ENCODE results near the gene AGMO. TPM values are rescaled to one million over a fixed set of nuclear protein-coding genes. Genes with fewer than 3 reads are reported as not detected.
"Not testable (repeated sequence)": the region's sequence is repeated elsewhere in the genome, so short reads cannot be mapped to it uniquely, and the experiment has no call there.

The AGMO gene
- total RNA-seq, 1 experiment from 2014 or later = not detected

DNA sequence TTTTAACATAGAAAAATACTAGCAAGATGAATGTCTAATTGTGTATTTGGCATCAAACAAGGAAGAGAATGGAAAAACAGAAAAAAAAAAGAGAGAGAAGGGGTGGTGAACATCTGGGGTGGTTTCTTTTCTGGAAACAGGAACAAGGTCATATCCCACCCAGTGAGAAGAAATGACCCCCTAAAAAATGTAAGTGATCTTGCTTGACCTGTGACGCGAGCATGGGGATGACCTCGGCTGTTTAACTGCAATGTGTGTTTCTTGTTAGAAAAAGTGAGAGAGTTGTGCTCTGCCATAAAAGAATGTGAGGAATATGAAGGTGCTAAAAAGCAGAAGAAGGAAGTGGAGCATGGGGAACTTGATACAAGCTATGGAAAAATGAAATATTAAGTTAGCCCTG lies 258.5 kb downstream of the AGMO start:
- in situ Hi-C loops (cut with HindIII; ENCODE audit: low pct_unique_long_range_greater_than_20kb, low sequenced_read_pairs) = no loop called here

DNA sequence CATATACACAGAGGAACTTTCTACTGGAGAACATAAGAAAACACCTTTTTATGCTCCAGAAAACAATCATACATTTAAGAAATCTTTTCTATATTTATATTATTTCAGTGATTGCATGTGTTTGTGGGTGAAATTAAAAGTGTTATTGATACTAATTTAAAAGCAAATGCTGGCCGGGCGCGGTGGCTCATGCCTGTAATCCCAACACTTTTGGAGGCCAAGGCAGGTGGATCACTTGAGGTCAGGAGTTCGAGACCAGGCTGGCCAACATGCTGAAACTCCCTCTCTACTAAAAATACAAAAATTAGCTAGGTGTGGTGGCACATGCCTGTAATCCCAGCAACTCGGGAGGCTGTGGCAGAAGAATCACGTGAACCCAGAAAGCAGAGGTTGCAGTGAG lies 260.8 kb downstream of the AGMO start:
- H3K27me3 ChIP-seq (ENCODE audit: control insufficient read depth, insufficient read depth, low read length); ATAC-seq; H3K4me1 ChIP-seq (ENCODE audit: control insufficient read depth, insufficient read depth, low read length); H3K9me3 ChIP-seq (ENCODE audit: control insufficient read depth, insufficient read depth, low read depth, low read length); H3K36me3 ChIP-seq (ENCODE audit: control insufficient read depth, insufficient read depth, low read length); H3K27ac ChIP-seq (ENCODE audit: low read length); BruUV-seq (replicated peaks); DNase-seq (ENCODE audit: low read depth, low spot score); in situ Hi-C loops (cut with HindIII; ENCODE audit: low pct_unique_long_range_greater_than_20kb, low sequenced_read_pairs); POLR2A ChIA-PET; H3K4me3 ChIP-seq (ENCODE audit: low read depth in 2 of 2, low read length in 2 of 2): not testable (repeated sequence)
- intact Hi-C loops (cut with micrococcal nuclease; ENCODE audit: unreplicated experiment) = loop anchor here (10.0 kb wide), 1 partner anchor 586 kb away; no protein-coding TSS in a partner anchor
- CTCF ChIA-PET = interaction anchor here (0.6 kb wide), 1 partner anchor 811 kb away, joined by 3 read pairs; no protein-coding TSS in a partner anchor

More for the DNA sequence above, 258.5 kb downstream of the AGMO start:
- ATAC-seq = no peak
- TF ChIP-seq SIN3A (IDR thresholded peaks at IDR 0.05; ENCODE audit: borderline replicate concordance, insufficient read depth, low read depth, low read length) = no peak
- TF ChIP-seq, protein P1, sequence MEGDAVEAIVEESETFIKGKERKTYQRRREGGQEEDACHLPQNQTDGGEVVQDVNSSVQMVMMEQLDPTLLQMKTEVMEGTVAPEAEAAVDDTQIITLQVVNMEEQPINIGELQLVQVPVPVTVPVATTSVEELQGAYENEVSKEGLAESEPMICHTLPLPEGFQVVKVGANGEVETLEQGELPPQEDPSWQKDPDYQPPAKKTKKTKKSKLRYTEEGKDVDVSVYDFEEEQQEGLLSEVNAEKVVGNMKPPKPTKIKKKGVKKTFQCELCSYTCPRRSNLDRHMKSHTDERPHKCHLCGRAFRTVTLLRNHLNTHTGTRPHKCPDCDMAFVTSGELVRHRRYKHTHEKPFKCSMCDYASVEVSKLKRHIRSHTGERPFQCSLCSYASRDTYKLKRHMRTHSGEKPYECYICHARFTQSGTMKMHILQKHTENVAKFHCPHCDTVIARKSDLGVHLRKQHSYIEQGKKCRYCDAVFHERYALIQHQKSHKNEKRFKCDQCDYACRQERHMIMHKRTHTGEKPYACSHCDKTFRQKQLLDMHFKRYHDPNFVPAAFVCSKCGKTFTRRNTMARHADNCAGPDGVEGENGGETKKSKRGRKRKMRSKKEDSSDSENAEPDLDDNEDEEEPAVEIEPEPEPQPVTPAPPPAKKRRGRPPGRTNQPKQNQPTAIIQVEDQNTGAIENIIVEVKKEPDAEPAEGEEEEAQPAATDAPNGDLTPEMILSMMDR (IDR thresholded peaks at IDR 0.05) = no peak
- TF ChIP-seq, protein P2, sequence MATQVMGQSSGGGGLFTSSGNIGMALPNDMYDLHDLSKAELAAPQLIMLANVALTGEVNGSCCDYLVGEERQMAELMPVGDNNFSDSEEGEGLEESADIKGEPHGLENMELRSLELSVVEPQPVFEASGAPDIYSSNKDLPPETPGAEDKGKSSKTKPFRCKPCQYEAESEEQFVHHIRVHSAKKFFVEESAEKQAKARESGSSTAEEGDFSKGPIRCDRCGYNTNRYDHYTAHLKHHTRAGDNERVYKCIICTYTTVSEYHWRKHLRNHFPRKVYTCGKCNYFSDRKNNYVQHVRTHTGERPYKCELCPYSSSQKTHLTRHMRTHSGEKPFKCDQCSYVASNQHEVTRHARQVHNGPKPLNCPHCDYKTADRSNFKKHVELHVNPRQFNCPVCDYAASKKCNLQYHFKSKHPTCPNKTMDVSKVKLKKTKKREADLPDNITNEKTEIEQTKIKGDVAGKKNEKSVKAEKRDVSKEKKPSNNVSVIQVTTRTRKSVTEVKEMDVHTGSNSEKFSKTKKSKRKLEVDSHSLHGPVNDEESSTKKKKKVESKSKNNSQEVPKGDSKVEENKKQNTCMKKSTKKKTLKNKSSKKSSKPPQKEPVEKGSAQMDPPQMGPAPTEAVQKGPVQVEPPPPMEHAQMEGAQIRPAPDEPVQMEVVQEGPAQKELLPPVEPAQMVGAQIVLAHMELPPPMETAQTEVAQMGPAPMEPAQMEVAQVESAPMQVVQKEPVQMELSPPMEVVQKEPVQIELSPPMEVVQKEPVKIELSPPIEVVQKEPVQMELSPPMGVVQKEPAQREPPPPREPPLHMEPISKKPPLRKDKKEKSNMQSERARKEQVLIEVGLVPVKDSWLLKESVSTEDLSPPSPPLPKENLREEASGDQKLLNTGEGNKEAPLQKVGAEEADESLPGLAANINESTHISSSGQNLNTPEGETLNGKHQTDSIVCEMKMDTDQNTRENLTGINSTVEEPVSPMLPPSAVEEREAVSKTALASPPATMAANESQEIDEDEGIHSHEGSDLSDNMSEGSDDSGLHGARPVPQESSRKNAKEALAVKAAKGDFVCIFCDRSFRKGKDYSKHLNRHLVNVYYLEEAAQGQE (IDR thresholded peaks at IDR 0.05; ENCODE audit: insufficient read depth in 1 of 2, low read depth in 2 of 2, low read length in 1 of 2) = no peak
- TF ChIP-seq TCF7L2 (IDR thresholded peaks at IDR 0.05; ENCODE audit: low read depth, low read length) = no peak
- TF ChIP-seq POLR2AphosphoS5 (IDR thresholded peaks at IDR 0.05; ENCODE audit: low read depth, low read length) = no peak
- POLR2A ChIA-PET = no interaction called here
- H3K4me3 ChIP-seq (ENCODE audit: low read depth in 2 of 2, low read length in 2 of 2) = no peak overlapping the region
- H3K27ac ChIP-seq (ENCODE audit: low read length) = no peak overlapping the region
- no peak for DNase-seq (ENCODE audit: low read depth, low spot score)
- no peaks in the 10 kb centered on the region for H3K9me3 ChIP-seq (ENCODE audit: control insufficient read depth, insufficient read depth, low read depth, low read length)
- no peaks in the 10 kb centered on the region for H3K27me3 ChIP-seq (ENCODE audit: control insufficient read depth, insufficient read depth, low read length)
- CTCF ChIA-PET = interaction anchor here (0.7 kb wide), 1 partner anchor 1134 kb away, joined by 4 read pairs; no protein-coding TSS in a partner anchor
- no TSS peak for BruUV-seq (replicated peaks)
- no peaks in the 10 kb centered on the region for H3K36me3 ChIP-seq (ENCODE audit: control insufficient read depth, insufficient read depth, low read length)
- no peaks in the 10 kb centered on the region for H3K4me1 ChIP-seq (ENCODE audit: control insufficient read depth, insufficient read depth, low read length)
- intact Hi-C loops (cut with micrococcal nuclease; ENCODE audit: unreplicated experiment) = loop anchor here (10.0 kb wide), 1 partner anchor 589 kb away; no protein-coding TSS in a partner anchor

DNA sequence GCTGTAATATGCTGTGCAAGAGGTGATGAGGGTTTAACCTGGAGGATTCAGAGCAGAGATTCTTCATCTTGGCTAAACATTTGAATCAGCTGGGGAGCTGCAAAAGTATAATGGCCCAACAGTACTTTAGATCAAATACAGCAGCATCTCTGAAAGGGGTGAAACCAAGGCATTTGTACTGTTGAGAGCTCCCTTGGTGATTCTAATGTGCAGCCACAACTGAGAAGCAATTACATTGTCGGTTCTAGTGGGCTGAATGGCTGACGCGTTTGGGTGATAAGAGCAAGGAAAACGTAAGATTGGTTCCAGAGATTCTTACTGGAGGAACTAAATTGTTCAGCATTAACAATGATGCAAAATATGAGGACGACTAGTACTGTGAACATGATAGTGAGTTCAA lies 269.7 kb downstream of the AGMO start:
- no peaks in the 10 kb centered on the region for H3K9me3 ChIP-seq (ENCODE audit: control insufficient read depth, insufficient read depth, low read depth, low read length)
- no peak overlapping the region for H3K27ac ChIP-seq (ENCODE audit: low read length)
- in situ Hi-C loops (cut with HindIII; ENCODE audit: low pct_unique_long_range_greater_than_20kb, low sequenced_read_pairs) (no loop called here), intact Hi-C loops (cut with micrococcal nuclease; ENCODE audit: unreplicated experiment) (no loop called here)
- BruUV-seq (replicated peaks) = no TSS peak
- H3K4me3 ChIP-seq (ENCODE audit: low read depth in 2 of 2, low read length in 2 of 2) = no peak overlapping the region
- ChIA-PET CTCF (no interaction called here), POLR2A (no interaction called here)
- TF ChIP-seq SIN3A (IDR thresholded peaks at IDR 0.05; ENCODE audit: borderline replicate concordance, insufficient read depth, low read depth, low read length) (no peak), POLR2AphosphoS5 (IDR thresholded peaks at IDR 0.05; ENCODE audit: low read depth, low read length) (no peak), TCF7L2 (IDR thresholded peaks at IDR 0.05; ENCODE audit: low read depth, low read length) (no peak)
- TF ChIP-seq, protein P2 (IDR thresholded peaks at IDR 0.05; ENCODE audit: insufficient read depth in 1 of 2, low read depth in 2 of 2, low read length in 1 of 2) = no peak
- TF ChIP-seq, protein P1 (IDR thresholded peaks at IDR 0.05) = no peak
- ATAC-seq = no peak
- H3K27me3 ChIP-seq (ENCODE audit: control insufficient read depth, insufficient read depth, low read length) = no peaks in the 10 kb centered on the region
- no peaks in the 10 kb centered on the region for H3K4me1 ChIP-seq (ENCODE audit: control insufficient read depth, insufficient read depth, low read length)
- H3K36me3 ChIP-seq (ENCODE audit: control insufficient read depth, insufficient read depth, low read length) = no peaks in the 10 kb centered on the region
- no peak for DNase-seq (ENCODE audit: low read depth, low spot score)

All from Panc1 (cell line).